NCI-H526 (cell line): ENCODE measurements around the gene HCN1.
A peak's percentile ranks its signal among the peaks of the same experiment; 100 is the strongest.

Source experiments
- DNase-seq, 2 experiments: peaks; one replicate each; lab custom pipeline; 2025; lab: John Stamatoyannopoulos, UW

HCN1 gene

GRCh38 chr5:45288746-45289145 lies 407.4 kb downstream of the HCN1 start:
- DNase-seq, result no peak

- DNase-seq, result no peak
Observed at GRCh38 chr5:45284436-45284835, 411.7 kb downstream of the HCN1 start.

GRCh38 chr5:45281081-45281480 lies 415.1 kb downstream of the HCN1 start:
- DNase-seq, result no peak

- no peak for DNase-seq
Observed at GRCh38 chr5:45279109-45279508, 417.1 kb downstream of the HCN1 start.

GRCh38 chr5:45277860-45278259 lies 418.3 kb downstream of the HCN1 start:
- DNase-seq, result no peak

GRCh38 chr5:45274241-45274640 lies 421.9 kb downstream of the HCN1 start:
- DNase-seq, result no peak

- no peak for DNase-seq
Observed at GRCh38 chr5:45271626-45272025, 424.6 kb downstream of the HCN1 start.

- no peak for DNase-seq
Observed at GRCh38 chr5:45264447-45264846, 431.7 kb downstream of the HCN1 start.

- DNase-seq, result no peak
Observed at GRCh38 chr5:45262061-45262590, 434.1 kb downstream of the HCN1 start.

- no peak for DNase-seq
Observed at GRCh38 chr5:45261125-45261524, 435.1 kb downstream of the HCN1 start.

- no peak for DNase-seq
Observed at GRCh38 chr5:45260292-45260691, 435.9 kb downstream of the HCN1 start.

- DNase-seq, result no peak
Observed at GRCh38 chr5:45252978-45253377, 443.2 kb downstream of the HCN1 start.

GRCh38 chr5:45252541-45252940 lies 443.6 kb downstream of the HCN1 start:
- DNase-seq, result no peak

GRCh38 chr5:45225571-45226031 lies 470.6 kb downstream of the HCN1 start:
- peak in 1 of 2 experiments; percentile 61 for DNase-seq

- no peak for DNase-seq
Observed at GRCh38 chr5:45205403-45205961, 490.7 kb downstream of the HCN1 start.
